HFF-Myc (cell line): ENCODE results near the gene SUPT7L.
"Not testable (repeated sequence)": the region's sequence is repeated elsewhere in the genome, so short reads cannot be mapped to it uniquely, and the experiment has no call there.

Experiments
- DNase-seq: peaks from one replicate; pipeline ENCODE4 v3.0.0-alpha.2; 2011; ENCODE audit warnings: low read depth; ENCODE audit errors: extremely low read depth
- H3K4me3 ChIP-seq: replicated peaks from 2 replicates; pipeline ENCODE4 v1.5.1; 2011; ENCODE audit warnings: low read depth, mild to moderate bottlenecking, control low read depth, low read length
- CTCF ChIP-seq: IDR thresholded peaks from 2 replicates; pipeline ENCODE4 v1.5.1; 2012; ENCODE audit warnings: mild to moderate bottlenecking, low read depth, low read length, control low read depth; ENCODE audit errors: missing control alignments

The SUPT7L gene

GRCh38 chr2:27640722-27641245 is 22.6 kb downstream of the SUPT7L start:
- DNase-seq = no peak
- TF ChIP-seq CTCF = no peak
- H3K4me3 ChIP-seq = no peak overlapping the region

- no peak for DNase-seq
- no peak overlapping the region for H3K4me3 ChIP-seq
- TF ChIP-seq CTCF = no peak
Measured at GRCh38 chr2:27638709-27639108, 24.7 kb downstream of the SUPT7L start.

GRCh38 chr2:27638037-27638637 is 25.3 kb downstream of the SUPT7L start:
- DNase-seq = no peak
- H3K4me3 ChIP-seq = no peak overlapping the region
- TF ChIP-seq CTCF = no peak

- DNase-seq = no peak
- TF ChIP-seq CTCF = no peak
- no peak overlapping the region for H3K4me3 ChIP-seq
Measured at GRCh38 chr2:27636766-27637165, 26.6 kb downstream of the SUPT7L start.

- no peak overlapping the region for H3K4me3 ChIP-seq
- no peak for DNase-seq
- TF ChIP-seq CTCF = no peak
Measured at GRCh38 chr2:27634291-27634690, 29.1 kb downstream of the SUPT7L start.

GRCh38 chr2:27630257-27630656 is 33.2 kb downstream of the SUPT7L start:
- not testable (repeated sequence) for DNase-seq, H3K4me3 ChIP-seq

- no peak for TF ChIP-seq CTCF
- DNase-seq = peak; percentile 80
- H3K4me3 ChIP-seq = peak within 1 kb of the TSS; percentile 87
Measured at GRCh38 chr2:27628767-27629709, 34.4 kb downstream of the SUPT7L start, which contains the start of the genes CCDC121 and GPN1. CCDC121 (minus strand) TSS chr2:27629012; CDS start chr2:27627799, 1,213 bp downstream. GPN1 (plus strand) TSS chr2:27629050; CDS start chr2:27629059, 9 bp downstream.
